ENCODE results near the gene WDR75.

- TF ChIP-seq CTCF (IDR thresholded peaks at IDR 0.05; ENCODE audit: insufficient read depth, low read length) (no peak), POLR2AphosphoS5 (IDR thresholded peaks at IDR 0.05; ENCODE audit: low read depth) (no peak), GABPA (IDR thresholded peaks at IDR 0.05; ENCODE audit: low read depth) (no peak)
- TF ChIP-seq, protein P1, sequence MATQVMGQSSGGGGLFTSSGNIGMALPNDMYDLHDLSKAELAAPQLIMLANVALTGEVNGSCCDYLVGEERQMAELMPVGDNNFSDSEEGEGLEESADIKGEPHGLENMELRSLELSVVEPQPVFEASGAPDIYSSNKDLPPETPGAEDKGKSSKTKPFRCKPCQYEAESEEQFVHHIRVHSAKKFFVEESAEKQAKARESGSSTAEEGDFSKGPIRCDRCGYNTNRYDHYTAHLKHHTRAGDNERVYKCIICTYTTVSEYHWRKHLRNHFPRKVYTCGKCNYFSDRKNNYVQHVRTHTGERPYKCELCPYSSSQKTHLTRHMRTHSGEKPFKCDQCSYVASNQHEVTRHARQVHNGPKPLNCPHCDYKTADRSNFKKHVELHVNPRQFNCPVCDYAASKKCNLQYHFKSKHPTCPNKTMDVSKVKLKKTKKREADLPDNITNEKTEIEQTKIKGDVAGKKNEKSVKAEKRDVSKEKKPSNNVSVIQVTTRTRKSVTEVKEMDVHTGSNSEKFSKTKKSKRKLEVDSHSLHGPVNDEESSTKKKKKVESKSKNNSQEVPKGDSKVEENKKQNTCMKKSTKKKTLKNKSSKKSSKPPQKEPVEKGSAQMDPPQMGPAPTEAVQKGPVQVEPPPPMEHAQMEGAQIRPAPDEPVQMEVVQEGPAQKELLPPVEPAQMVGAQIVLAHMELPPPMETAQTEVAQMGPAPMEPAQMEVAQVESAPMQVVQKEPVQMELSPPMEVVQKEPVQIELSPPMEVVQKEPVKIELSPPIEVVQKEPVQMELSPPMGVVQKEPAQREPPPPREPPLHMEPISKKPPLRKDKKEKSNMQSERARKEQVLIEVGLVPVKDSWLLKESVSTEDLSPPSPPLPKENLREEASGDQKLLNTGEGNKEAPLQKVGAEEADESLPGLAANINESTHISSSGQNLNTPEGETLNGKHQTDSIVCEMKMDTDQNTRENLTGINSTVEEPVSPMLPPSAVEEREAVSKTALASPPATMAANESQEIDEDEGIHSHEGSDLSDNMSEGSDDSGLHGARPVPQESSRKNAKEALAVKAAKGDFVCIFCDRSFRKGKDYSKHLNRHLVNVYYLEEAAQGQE (IDR thresholded peaks at IDR 0.05; ENCODE audit: insufficient replicate concordance, low read depth): no peak
Observed at GRCh38 chr2:189483571-189483970, 42.3 kb downstream of the WDR75 start.

All from HL-60 (cell line).